Activated CD8-positive, alpha-beta memory T cell treated with anti-CD3 and anti-CD28 coated beads for 36 hours (primary cell): ENCODE data around the gene KCNF1. TPM values are rescaled to one million over a fixed set of nuclear protein-coding genes. Genes with fewer than 3 reads are reported as not detected.

Source experiments
- CTCF ChIA-PET: fragments of 350-600 bp; sonication (Branson Sonifier 250); formaldehyde crosslinking; loops from one replicate; lab custom pipeline; 2021; ENCODE audit warnings: antibody characterized with exemption; lab: Charles Lee
- POLR2A ChIA-PET: fragments of 350-600 bp; sonication (Branson Sonifier 250); formaldehyde crosslinking; loops from one replicate; lab custom pipeline; 2021; ENCODE audit warnings: antibody characterized with exemption; lab: Charles Lee
- total RNA-seq, 2 experiments: library from RNA; stranded (reverse); gene quantifications; one replicate each; pipeline ENCODE4 v1.2.3, GENCODE V29; 2021

KCNF1 gene
- total RNA-seq, 2 experiments from 2014 or later, result not detected

DNA sequence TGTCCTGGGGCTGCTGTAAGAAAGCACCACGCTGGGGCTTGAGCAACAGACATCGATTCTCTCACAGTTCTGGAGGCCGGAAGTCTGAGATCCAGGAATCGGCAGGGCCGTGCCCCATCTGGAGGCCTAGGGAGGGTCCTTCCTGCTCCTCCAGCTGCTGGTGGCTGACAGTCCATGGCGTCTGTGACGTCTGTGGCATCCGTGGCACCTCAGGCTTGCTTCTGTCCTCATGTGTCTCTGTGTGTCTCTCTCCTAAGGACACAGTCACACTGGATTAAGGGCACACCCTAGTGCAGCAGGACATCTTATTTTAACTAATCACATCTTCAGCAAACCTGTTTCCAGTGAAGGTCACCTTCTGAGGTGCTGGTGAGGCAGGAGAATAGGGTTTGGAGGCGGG lies 32.6 kb upstream of the KCNF1 start:
- ChIA-PET CTCF (no interaction called here), POLR2A (no interaction called here)

DNA sequence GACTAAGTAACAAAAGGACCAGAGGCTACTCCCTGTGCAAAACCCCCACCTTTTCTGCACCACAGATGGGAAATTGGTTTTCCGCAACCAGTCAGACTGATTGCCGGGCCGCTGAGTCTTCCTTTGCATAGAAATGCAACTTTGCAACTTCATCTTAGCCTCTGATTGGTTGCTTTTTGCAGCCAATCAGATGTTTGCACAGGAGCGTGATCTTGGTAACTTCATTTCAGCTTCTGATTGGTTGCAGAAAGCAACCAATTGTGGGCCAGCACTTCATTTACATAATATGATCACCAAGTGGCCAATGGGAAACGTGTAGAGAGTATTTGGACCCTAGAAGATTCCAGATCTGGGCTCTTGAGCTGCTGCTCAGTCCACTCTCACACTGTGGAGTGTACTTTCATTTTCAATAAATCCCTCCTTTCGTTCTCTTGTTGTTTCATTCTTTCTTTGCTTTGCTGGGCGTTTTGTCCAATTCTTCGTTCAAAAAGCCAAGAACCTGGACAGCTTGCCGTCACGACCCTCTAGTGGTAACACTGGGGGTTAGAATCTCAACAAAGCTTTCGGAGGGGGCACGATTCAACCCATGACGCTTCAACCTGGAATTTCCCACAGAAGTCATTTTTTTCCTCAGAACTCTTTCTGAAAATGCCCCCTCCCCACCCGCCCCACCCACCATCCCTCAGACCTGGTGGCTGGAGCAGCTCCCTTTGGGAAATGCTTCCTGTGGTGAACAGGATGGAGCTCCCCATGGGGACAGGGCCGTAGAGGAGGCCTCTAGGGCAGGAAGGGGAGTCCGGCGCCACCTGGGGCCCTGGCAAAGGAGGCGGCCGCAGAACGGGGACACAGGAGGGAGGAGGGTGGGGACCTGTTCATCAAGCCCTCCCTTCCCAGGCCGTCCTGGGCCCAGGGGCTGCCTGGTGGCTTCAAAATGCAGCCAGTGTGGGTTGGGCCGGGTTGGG lies 31.8 kb upstream of the KCNF1 start:
- ChIA-PET CTCF (no interaction called here), POLR2A (no interaction called here)

- POLR2A ChIA-PET, result no interaction called here
- CTCF ChIA-PET, result no interaction called here
Measured at GRCh38 chr2:10880586-10881321, 31.0 kb upstream of the KCNF1 start.

DNA sequence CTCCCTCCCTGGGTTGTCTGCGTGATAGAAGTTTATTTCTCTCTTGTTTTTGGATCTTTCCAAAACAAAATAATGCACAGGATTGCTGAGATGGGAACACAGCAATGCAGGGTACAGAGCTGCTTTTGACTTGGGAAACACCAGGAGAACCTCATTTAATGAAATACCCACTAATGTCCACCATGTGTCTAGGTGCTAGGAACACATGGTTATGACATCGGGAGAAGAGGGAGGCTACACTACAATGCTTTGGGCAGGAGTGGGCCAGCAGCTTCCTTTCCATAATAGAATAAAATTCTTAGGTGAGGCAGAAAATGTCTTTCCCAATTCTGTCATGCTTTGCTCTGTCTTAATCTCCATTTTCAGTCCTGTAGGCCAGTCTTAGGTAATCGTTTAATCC lies 29.2 kb upstream of the KCNF1 start:
- ChIA-PET CTCF (interaction anchor here (0.6 to 1.6 kb wide), 3 partner anchors 38 to 50 kb away, joined by 3 to 7 read pairs (median 5); no protein-coding TSS in a partner anchor), POLR2A (no interaction called here)

DNA sequence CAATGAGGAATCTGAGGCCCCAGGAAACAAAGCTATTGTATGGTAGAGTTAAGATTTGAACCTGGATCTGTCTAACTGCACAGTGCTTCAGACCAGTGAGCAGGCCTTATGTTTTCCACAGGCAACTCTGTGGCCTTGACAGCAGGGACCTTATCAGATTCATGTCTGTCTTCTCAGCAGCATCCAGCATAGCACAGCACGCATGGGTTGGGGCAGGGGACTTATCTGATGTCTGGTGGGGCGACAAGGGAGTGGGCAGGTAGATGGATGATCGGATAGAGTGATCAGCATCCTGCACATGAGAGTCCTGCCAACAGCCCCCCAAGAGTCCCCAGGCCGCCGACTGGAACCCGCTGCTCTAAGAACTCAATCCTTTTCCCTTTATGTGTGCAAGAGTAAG lies 28.7 kb upstream of the KCNF1 start:
- ChIA-PET CTCF (interaction anchor here (0.6 to 1.6 kb wide), 4 partner anchors 38 to 51 kb away, joined by 3 to 7 read pairs (median 4); no protein-coding TSS in a partner anchor), POLR2A (no interaction called here)

- ChIA-PET CTCF (interaction anchor here (1.5 kb wide), 1 partner anchor 50 kb away, joined by 3 read pairs; no protein-coding TSS in a partner anchor), POLR2A (no interaction called here)
Measured at GRCh38 chr2:10883801-10884478, 27.8 kb upstream of the KCNF1 start.

GRCh38 chr2:10884574-10884975 lies 27.2 kb upstream of the KCNF1 start:
- POLR2A ChIA-PET, result no interaction called here
- CTCF ChIA-PET, result no interaction called here

DNA sequence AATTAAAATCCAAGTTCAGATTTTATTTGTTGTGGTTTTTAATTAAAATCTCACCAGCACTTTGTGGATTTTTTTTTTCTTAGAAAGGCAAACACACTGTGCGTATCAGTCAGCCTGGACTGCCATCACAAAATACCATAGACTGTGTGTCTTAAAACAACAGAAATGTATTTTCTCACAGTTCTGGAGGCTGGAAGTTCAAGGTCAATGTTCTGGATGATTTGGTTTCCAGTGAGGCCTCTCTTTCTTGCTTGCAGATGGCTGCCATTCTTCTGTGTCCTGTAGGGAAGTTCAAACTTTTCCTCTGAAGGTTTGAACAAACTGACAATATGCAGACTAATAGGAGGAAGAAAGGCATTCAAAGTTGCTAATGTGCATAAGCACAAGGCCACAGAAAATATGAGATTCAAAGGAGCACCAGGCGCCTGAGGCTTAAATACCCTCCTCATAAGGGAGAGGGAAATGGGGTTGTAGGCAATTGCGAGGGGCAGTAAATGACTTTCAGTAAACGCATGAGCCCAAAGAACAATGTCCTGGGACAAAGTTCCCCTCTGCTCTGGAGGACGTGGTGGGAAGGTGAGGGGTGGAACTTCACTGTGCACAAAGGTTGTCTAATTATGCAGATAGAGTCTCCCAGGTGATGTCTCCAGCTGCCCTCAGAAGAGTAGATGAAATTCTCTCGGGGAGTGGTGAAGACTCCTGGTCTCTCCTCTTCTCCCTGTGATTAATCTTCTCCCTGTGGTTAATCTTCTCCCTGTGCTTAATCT lies 26.5 kb upstream of the KCNF1 start:
- CTCF ChIA-PET, result no interaction called here
- POLR2A ChIA-PET, result no interaction called here

DNA sequence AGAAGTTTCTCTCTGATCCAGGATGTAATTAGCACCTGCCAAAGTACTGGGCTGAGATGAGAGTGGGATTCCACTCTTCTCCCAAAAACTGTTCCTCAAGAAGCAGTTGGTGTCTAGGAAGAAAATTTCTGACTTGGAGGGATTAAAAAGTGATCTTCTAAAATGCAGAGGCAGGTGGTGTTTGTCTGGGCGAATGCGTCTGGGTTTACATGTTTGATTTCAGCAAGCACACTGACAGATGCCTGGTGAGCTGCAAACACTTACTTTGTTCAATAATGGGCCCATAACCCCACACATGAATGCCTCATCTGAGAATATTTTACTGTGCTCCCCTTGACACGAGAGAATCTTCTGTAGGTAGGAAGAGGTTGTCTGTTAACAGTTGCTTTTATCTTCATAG lies 24.3 kb upstream of the KCNF1 start:
- ChIA-PET POLR2A (no interaction called here), CTCF (no interaction called here)

GRCh38 chr2:10889651-10890215 lies 22.0 kb upstream of the KCNF1 start:
- ChIA-PET CTCF (no interaction called here), POLR2A (no interaction called here)

- CTCF ChIA-PET, result interaction anchor here (1.1 kb wide), 1 partner anchor 59 kb away, joined by 4 read pairs; no protein-coding TSS in a partner anchor
- POLR2A ChIA-PET, result no interaction called here
Measured at GRCh38 chr2:10890706-10891270, 20.9 kb upstream of the KCNF1 start.

GRCh38 chr2:10891390-10891789 lies 20.3 kb upstream of the KCNF1 start:
- ChIA-PET CTCF (interaction anchor here (1.1 kb wide), 1 partner anchor 59 kb away, joined by 4 read pairs; no protein-coding TSS in a partner anchor), POLR2A (no interaction called here)

- ChIA-PET CTCF (interaction anchor here (1.1 kb wide), 1 partner anchor 60 kb away, joined by 4 read pairs; no protein-coding TSS in a partner anchor), POLR2A (no interaction called here)
Measured at GRCh38 chr2:10891848-10892247, 19.9 kb upstream of the KCNF1 start.

GRCh38 chr2:10892316-10892715 lies 19.4 kb upstream of the KCNF1 start:
- POLR2A ChIA-PET, result no interaction called here
- CTCF ChIA-PET, result no interaction called here

DNA sequence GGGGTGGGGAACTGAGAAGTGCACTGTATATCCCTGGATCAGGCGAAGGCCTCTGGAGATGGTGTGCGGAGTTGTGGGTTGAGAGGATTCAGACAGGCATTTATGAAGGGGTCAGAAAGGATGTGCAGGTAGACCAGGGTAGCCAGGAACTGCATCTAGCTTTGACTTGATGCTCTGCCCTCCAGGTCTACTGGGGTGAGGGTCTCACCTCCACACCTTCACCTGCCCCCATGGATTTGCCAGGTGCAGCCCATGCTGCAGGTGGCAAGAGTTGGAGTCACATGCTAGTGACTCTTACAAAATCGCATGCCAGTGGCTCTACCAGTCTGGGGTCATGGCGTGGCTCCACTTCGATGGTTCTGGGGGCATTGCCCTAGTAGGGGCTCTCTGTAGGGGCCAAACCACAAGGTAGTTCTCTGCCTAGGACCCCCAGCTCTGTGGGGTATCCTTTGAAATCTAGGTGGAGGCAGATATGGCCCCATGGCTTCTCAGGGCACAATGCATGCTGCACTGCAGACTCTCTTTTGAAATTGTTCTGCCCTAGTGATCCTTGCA lies 18.9 kb upstream of the KCNF1 start:
- ChIA-PET POLR2A (no interaction called here), CTCF (no interaction called here)

DNA sequence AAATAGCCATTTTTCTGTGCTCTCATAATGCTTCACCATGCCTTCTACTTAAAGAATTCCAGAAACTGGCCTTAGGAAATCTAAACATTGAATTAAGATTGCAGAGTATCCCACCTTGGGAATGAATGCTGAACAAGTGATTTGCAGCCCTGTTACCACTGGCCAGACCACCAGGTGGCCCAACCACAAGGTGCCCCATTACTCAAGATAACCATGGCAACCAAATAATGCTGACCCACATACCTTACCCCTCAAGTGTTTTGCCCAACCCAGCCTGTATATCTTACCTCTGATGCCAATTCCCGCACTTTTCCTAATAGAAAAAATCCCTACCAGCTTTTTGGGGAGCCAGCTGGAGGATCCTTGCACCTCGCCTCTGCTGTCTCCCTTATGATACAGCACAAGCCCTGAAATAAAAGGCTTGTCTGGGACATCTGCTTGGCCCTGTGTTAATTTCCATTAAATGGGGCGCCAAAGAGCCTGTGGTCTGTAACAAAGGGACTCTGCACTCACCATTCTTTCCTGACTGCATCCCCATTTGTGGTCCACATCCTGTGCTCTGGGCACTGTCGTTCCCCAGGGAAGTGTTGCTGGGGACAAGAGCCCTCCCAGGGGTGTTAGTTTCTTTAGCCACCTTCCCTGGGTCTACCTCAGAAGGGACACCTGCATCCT lies 17.3 kb upstream of the KCNF1 start:
- ChIA-PET POLR2A (no interaction called here), CTCF (no interaction called here)

GRCh38 chr2:10895231-10895630 lies 16.5 kb upstream of the KCNF1 start:
- ChIA-PET CTCF (interaction anchor here (0.7 kb wide), 1 partner anchor 63 kb away, joined by 3 read pairs; no protein-coding TSS in a partner anchor), POLR2A (no interaction called here)
